ENCODE results near the gene KDM5B. TPM values are rescaled to one million over a fixed set of nuclear protein-coding genes. Genes with fewer than 3 reads are reported as not detected.
A peak's percentile ranks its signal among the peaks of the same experiment; 100 is the strongest.
"Not testable (repeated sequence)": the region's sequence is repeated elsewhere in the genome, so short reads cannot be mapped to it uniquely, and the experiment has no call there.

The KDM5B gene
- total RNA-seq, 1 donor from 2014 or later, result 126 TPM

GRCh38 chr1:202725526-202725925 lies 82.7 kb downstream of the KDM5B start:
- TF ChIP-seq, protein P1, sequence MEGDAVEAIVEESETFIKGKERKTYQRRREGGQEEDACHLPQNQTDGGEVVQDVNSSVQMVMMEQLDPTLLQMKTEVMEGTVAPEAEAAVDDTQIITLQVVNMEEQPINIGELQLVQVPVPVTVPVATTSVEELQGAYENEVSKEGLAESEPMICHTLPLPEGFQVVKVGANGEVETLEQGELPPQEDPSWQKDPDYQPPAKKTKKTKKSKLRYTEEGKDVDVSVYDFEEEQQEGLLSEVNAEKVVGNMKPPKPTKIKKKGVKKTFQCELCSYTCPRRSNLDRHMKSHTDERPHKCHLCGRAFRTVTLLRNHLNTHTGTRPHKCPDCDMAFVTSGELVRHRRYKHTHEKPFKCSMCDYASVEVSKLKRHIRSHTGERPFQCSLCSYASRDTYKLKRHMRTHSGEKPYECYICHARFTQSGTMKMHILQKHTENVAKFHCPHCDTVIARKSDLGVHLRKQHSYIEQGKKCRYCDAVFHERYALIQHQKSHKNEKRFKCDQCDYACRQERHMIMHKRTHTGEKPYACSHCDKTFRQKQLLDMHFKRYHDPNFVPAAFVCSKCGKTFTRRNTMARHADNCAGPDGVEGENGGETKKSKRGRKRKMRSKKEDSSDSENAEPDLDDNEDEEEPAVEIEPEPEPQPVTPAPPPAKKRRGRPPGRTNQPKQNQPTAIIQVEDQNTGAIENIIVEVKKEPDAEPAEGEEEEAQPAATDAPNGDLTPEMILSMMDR (IDR thresholded peaks at IDR 0.05), result no peak
- Mint-ChIP-seq H3K9me3 (ENCODE audit: low read depth) (no peaks in the 10 kb centered on the region), H3K27me3 (ENCODE audit: low read depth) (no peaks in the 10 kb centered on the region), H3K4me3 (ENCODE audit: unreplicated experiment) (no peak overlapping the region), H3K36me3 (ENCODE audit: low read depth) (peaks cover 40% of the 10 kb centered on the region), H3K27ac (ENCODE audit: unreplicated experiment) (no peak overlapping the region), H3K4me1 (ENCODE audit: low read depth) (no peaks in the 10 kb centered on the region)
- no peak for DNase-seq (ENCODE audit: low spot score)

- no peaks in the 10 kb centered on the region for H3K27me3 Mint-ChIP-seq (ENCODE audit: low read depth)
- no peak overlapping the region for H3K4me3 Mint-ChIP-seq (ENCODE audit: unreplicated experiment)
- H3K27ac Mint-ChIP-seq (ENCODE audit: unreplicated experiment), result no peak overlapping the region
- peaks cover 24% of the 10 kb centered on the region for H3K36me3 Mint-ChIP-seq (ENCODE audit: low read depth)
- peaks cover 4% of the 10 kb centered on the region for H3K4me1 Mint-ChIP-seq (ENCODE audit: low read depth)
- TF ChIP-seq, protein P1 (IDR thresholded peaks at IDR 0.05), result no peak
- no peaks in the 10 kb centered on the region for H3K9me3 Mint-ChIP-seq (ENCODE audit: low read depth)
- DNase-seq (ENCODE audit: low spot score), result no peak
Observed at GRCh38 chr1:202723708-202724107, 84.5 kb downstream of the KDM5B start.

GRCh38 chr1:202723046-202723445 lies 85.2 kb downstream of the KDM5B start:
- H3K4me1 Mint-ChIP-seq (ENCODE audit: low read depth); H3K4me3 Mint-ChIP-seq (ENCODE audit: unreplicated experiment); H3K27me3 Mint-ChIP-seq (ENCODE audit: low read depth): not testable (repeated sequence)

DNA sequence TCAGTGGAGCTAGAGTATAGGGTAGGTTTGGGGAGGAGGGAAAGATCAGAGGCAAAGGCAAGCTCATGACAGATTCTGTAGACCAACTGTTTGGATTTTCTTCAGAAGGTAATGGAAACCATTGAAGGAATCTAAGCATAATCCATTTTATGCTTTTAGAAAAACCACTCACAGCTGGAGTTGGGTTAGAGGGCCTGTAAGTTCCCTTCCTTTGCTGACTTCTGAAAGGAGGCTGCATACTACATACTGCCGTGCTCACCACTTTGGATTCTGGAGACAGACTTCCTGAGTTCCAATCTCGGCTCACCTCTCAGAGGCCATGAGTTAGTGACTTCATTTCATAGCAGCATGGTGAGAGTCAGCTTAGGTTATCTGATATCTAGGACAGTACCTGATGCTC lies 91.6 kb downstream of the KDM5B start:
- Mint-ChIP-seq H3K4me1 (ENCODE audit: low read depth) (peaks cover 4% of the 10 kb centered on the region), H3K4me3 (ENCODE audit: unreplicated experiment) (no peak overlapping the region), H3K9me3 (ENCODE audit: low read depth) (no peaks in the 10 kb centered on the region), H3K27me3 (ENCODE audit: low read depth) (peaks cover 28% of the 10 kb centered on the region), H3K36me3 (ENCODE audit: low read depth) (no peaks in the 10 kb centered on the region), H3K27ac (ENCODE audit: unreplicated experiment) (no peak overlapping the region)
- TF ChIP-seq, protein P1 (IDR thresholded peaks at IDR 0.05), result no peak
- no peak for DNase-seq (ENCODE audit: low spot score)

More at GRCh38 chr1:202723046-202723445, 85.2 kb downstream of the KDM5B start:
- DNase-seq (ENCODE audit: low spot score); H3K9me3 Mint-ChIP-seq (ENCODE audit: low read depth); H3K27ac Mint-ChIP-seq (ENCODE audit: unreplicated experiment): not testable (repeated sequence)
- peaks cover 19% of the 10 kb centered on the region for H3K36me3 Mint-ChIP-seq (ENCODE audit: low read depth)

DNA sequence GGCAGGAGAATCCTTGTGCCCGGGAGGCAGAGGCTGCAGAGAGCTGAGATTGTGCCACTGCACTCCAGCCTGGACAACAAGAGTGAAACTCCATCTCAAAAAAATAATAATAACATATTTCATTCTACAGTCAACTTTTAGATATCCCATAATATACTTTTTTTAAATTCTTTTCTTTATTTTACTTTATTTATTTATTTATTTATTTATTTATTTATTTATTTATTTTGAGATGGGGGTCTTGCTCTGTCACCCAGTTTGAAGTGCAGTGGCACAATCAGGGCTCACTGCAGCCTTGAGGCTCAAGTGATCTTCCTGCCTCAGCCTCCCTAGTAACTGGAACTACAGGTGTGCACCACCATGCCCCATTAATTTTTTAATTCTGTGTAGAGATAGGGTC lies 94.0 kb downstream of the KDM5B start:
- not testable (repeated sequence) for H3K27ac Mint-ChIP-seq (ENCODE audit: unreplicated experiment); H3K36me3 Mint-ChIP-seq (ENCODE audit: low read depth); H3K4me3 Mint-ChIP-seq (ENCODE audit: unreplicated experiment); H3K9me3 Mint-ChIP-seq (ENCODE audit: low read depth); H3K4me1 Mint-ChIP-seq (ENCODE audit: low read depth); DNase-seq (ENCODE audit: low spot score)
- H3K27me3 Mint-ChIP-seq (ENCODE audit: low read depth), result peaks cover 41% of the 10 kb centered on the region

- no peaks in the 10 kb centered on the region for H3K9me3 Mint-ChIP-seq (ENCODE audit: low read depth)
- peak overlapping the region; percentile 8 for H3K27ac Mint-ChIP-seq (ENCODE audit: unreplicated experiment)
- no peak for DNase-seq (ENCODE audit: low spot score)
- no peak overlapping the region for H3K4me3 Mint-ChIP-seq (ENCODE audit: unreplicated experiment)
- TF ChIP-seq, protein P1 (IDR thresholded peaks at IDR 0.05), result no peak
- H3K4me1 Mint-ChIP-seq (ENCODE audit: low read depth), result peaks cover 10% of the 10 kb centered on the region
- H3K36me3 Mint-ChIP-seq (ENCODE audit: low read depth), result peaks cover 2% of the 10 kb centered on the region
- peaks cover 52% of the 10 kb centered on the region for H3K27me3 Mint-ChIP-seq (ENCODE audit: low read depth)
Observed at GRCh38 chr1:202713110-202713509, 95.1 kb downstream of the KDM5B start.

All from chondrocyte (in vitro differentiated cells).